GM18508 (cell line): Measurements from ENCODE around the gene PIP4K2C.
"Not testable (repeated sequence)": the region's sequence is repeated elsewhere in the genome, so short reads cannot be mapped to it uniquely, and the experiment has no call there.

Experiments
- ATAC-seq: cut with Tn5 transposase; IDR thresholded peaks from one replicate; pipeline ENCODE4 v1.9.1; 2021; ENCODE audit warnings: moderate number of reproducible peaks; ENCODE audit not compliant: insufficient read depth, unreplicated experiment

PIP4K2C gene

GRCh38 chr12:57583008-57583831 is 7.8 kb upstream of the PIP4K2C start:
- peak; percentile 83 for ATAC-seq

- no peak for ATAC-seq
Observed at GRCh38 chr12:57584050-57584449, 6.9 kb upstream of the PIP4K2C start.

GRCh38 chr12:57584690-57585089 is 6.3 kb upstream of the PIP4K2C start:
- no peak for ATAC-seq

GRCh38 chr12:57585156-57585555 is 5.8 kb upstream of the PIP4K2C start:
- ATAC-seq, result no peak

GRCh38 chr12:57586128-57586527 is 4.9 kb upstream of the PIP4K2C start:
- ATAC-seq, result no peak

GRCh38 chr12:57586832-57587429 is 4.1 kb upstream of the PIP4K2C start:
- ATAC-seq, result no peak

GRCh38 chr12:57588951-57589610 is 1.9 kb upstream of the PIP4K2C start:
- ATAC-seq, result not testable (repeated sequence)

GRCh38 chr12:57590479-57590863 is 521 bp upstream of the PIP4K2C start:
- no peak for ATAC-seq

GRCh38 chr12:57591782-57592325 is 862 bp downstream of the PIP4K2C start:
- no peak for ATAC-seq

- no peak for ATAC-seq
Observed at GRCh38 chr12:57592551-57593165, 1.7 kb downstream of the PIP4K2C start.

- ATAC-seq, result no peak
Observed at GRCh38 chr12:57593187-57593586, 2.2 kb downstream of the PIP4K2C start.

- ATAC-seq, result no peak
Observed at GRCh38 chr12:57600395-57600794, 9.4 kb downstream of the PIP4K2C start.

- no peak for ATAC-seq
Observed at GRCh38 chr12:57602544-57602943, 11.6 kb downstream of the PIP4K2C start.

GRCh38 chr12:57603324-57603723 is 12.3 kb downstream of the PIP4K2C start:
- no peak for ATAC-seq

- ATAC-seq, result no peak
Observed at GRCh38 chr12:57603815-57604453, 12.9 kb downstream of the PIP4K2C start.

- ATAC-seq, result no peak
Observed at GRCh38 chr12:57604454-57604991, 13.5 kb downstream of the PIP4K2C start, which contains the start of gene DTX3. Gene DTX3, plus strand, starts transcription at chr12:57604824. Its CDS starts 1,694 bp downstream, at chr12:57606518.

GRCh38 chr12:57604992-57605810 is 14.2 kb downstream of the PIP4K2C start:
- ATAC-seq, result no peak

GRCh38 chr12:57605811-57606311 is 14.9 kb downstream of the PIP4K2C start:
- ATAC-seq, result no peak

- no peak for ATAC-seq
Observed at GRCh38 chr12:57606399-57606798, 15.4 kb downstream of the PIP4K2C start.
